ENCODE data around the gene MICAL3.

DNA sequence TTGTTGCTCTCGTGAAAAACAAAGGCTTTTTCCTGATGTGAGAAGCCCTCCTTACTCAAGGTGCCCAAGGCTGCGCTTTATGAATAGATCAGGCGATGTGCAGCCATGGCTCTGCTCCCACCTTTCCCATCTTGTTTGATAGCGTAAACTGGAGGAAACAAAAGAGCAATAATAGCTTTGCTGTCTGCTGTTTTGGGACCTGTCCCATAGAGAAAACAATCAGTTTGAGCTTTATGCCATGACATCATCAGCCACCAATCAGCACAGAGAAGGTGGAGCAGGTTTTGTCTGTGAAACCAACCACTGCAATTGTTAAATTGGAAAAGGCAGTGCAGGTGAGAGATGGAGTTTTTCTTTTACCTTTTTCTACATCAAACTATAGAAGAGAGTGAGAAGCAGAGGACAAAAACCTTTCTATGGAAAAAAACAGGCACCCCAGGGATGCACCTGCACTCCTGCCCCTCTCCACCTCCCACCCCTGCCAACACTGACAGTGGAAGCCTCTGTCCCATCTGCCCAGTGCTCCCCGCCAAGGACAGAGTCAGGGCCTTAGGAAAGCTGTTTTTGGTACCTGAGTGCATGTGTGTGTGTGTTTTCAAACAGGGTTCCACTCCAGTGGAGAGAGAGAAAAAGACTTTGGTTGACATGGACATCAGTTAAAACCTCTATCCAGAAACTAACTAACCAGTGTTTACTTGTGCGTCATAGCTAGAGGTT, 80.7 kb downstream of the MICAL3 start:
- TF ChIP-seq, protein P1, sequence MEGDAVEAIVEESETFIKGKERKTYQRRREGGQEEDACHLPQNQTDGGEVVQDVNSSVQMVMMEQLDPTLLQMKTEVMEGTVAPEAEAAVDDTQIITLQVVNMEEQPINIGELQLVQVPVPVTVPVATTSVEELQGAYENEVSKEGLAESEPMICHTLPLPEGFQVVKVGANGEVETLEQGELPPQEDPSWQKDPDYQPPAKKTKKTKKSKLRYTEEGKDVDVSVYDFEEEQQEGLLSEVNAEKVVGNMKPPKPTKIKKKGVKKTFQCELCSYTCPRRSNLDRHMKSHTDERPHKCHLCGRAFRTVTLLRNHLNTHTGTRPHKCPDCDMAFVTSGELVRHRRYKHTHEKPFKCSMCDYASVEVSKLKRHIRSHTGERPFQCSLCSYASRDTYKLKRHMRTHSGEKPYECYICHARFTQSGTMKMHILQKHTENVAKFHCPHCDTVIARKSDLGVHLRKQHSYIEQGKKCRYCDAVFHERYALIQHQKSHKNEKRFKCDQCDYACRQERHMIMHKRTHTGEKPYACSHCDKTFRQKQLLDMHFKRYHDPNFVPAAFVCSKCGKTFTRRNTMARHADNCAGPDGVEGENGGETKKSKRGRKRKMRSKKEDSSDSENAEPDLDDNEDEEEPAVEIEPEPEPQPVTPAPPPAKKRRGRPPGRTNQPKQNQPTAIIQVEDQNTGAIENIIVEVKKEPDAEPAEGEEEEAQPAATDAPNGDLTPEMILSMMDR (IDR thresholded peaks at IDR 0.05; ENCODE audit: poor library complexity, severe bottlenecking) = no peak
- TF ChIP-seq EZH2 (IDR thresholded peaks at IDR 0.05; ENCODE audit: borderline replicate concordance, insufficient read depth, low read length, poor library complexity, severe bottlenecking) (no peak), SMC3 (conservative IDR thresholded peaks at IDR 0.05; ENCODE audit: poor library complexity) (no peak), POLR2AphosphoS5 (IDR thresholded peaks at IDR 0.05) (no peak), EP300 (conservative IDR thresholded peaks at IDR 0.05; ENCODE audit: poor library complexity, severe bottlenecking) (no peak)
- TF ChIP-seq, protein P2, sequence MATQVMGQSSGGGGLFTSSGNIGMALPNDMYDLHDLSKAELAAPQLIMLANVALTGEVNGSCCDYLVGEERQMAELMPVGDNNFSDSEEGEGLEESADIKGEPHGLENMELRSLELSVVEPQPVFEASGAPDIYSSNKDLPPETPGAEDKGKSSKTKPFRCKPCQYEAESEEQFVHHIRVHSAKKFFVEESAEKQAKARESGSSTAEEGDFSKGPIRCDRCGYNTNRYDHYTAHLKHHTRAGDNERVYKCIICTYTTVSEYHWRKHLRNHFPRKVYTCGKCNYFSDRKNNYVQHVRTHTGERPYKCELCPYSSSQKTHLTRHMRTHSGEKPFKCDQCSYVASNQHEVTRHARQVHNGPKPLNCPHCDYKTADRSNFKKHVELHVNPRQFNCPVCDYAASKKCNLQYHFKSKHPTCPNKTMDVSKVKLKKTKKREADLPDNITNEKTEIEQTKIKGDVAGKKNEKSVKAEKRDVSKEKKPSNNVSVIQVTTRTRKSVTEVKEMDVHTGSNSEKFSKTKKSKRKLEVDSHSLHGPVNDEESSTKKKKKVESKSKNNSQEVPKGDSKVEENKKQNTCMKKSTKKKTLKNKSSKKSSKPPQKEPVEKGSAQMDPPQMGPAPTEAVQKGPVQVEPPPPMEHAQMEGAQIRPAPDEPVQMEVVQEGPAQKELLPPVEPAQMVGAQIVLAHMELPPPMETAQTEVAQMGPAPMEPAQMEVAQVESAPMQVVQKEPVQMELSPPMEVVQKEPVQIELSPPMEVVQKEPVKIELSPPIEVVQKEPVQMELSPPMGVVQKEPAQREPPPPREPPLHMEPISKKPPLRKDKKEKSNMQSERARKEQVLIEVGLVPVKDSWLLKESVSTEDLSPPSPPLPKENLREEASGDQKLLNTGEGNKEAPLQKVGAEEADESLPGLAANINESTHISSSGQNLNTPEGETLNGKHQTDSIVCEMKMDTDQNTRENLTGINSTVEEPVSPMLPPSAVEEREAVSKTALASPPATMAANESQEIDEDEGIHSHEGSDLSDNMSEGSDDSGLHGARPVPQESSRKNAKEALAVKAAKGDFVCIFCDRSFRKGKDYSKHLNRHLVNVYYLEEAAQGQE (IDR thresholded peaks at IDR 0.05; ENCODE audit: borderline replicate concordance) = no peak

Data from neural cell (in vitro differentiated cells).